Ascending aorta (tissue), 2 donors: ENCODE results near the gene TMEM176B. TPM values are rescaled to one million over a fixed set of nuclear protein-coding genes. Genes with fewer than 3 reads are reported as not detected.

ENCODE experiments used
- DNase-seq, 2 donors: peaks; one replicate each; pipeline ENCODE4 v3.0.0-alpha.2; 2019; ENCODE audit warnings: low spot score in 2 of 2
- H3K27ac ChIP-seq, 2 donors: fragments of 200-600 bp; sonication (generic); one replicate each; pipeline ENCODE4 v1.5.1; 2016 to 2017; ENCODE audit warnings: mild to moderate bottlenecking in 1 of 2
- H3K27me3 ChIP-seq: fragments of 200-600 bp; sonication (generic); one replicate; pipeline ENCODE4 v1.5.1; 2017
- H3K36me3 ChIP-seq, 2 donors: fragments of 200-600 bp; sonication (generic); one replicate each; pipeline ENCODE4 v1.5.1; 2016
- H3K4me1 ChIP-seq, 2 donors: fragments of 200-600 bp; sonication (generic); one replicate each; pipeline ENCODE4 v1.5.1; 2016 to 2017; ENCODE audit warnings: mild to moderate bottlenecking in 1 of 2
- H3K4me3 ChIP-seq, 2 donors: fragments of 200-600 bp; sonication (generic); one replicate each; pipeline ENCODE4 v1.5.1; 2016 to 2017; ENCODE audit warnings: mild to moderate bottlenecking in 1 of 2
- H3K9me3 ChIP-seq, 2 donors: fragments of 200-600 bp; sonication (generic); one replicate each; pipeline ENCODE4 v1.5.1; 2016
- CTCF ChIP-seq, 3 experiments: fragments of 200-600 bp in 2 of 3; fragments of 450-650 bp in 1 of 3; sonication (generic) in 2 of 3; IDR thresholded peaks; one replicate each; pipeline ENCODE4 v1.5.1; 2016 to 2019; ENCODE audit warnings: antibody characterized with exemption in 3 of 3, mild to moderate bottlenecking in 1 of 3, moderate library complexity in 1 of 3
- intact Hi-C: fragments of 100-400 bp; cut with DNase I; formaldehyde crosslinking; loops from one replicate; pipeline ENCODE4 v1.15.1; 2023
- total RNA-seq: library from RNA; depleted of rRNA; stranded (reverse); fragments of >200 nt; gene quantifications from one replicate; pipeline ENCODE4 v1.1.0, GENCODE V29; 2016

Gene TMEM176B
- total RNA-seq, 1 donor from 2014 or later = 42.5 TPM

- DNase-seq = no peak
- TF ChIP-seq CTCF (IDR thresholded peaks at IDR 0.05) = no peak
- Histone ChIP-seq H3K36me3 (no peaks in the 10 kb centered on the region), H3K4me3 (no peak overlapping the region), H3K4me1 (no peaks in the 10 kb centered on the region), H3K27me3 (no peaks in the 10 kb centered on the region), H3K27ac (no peak overlapping the region), H3K9me3 (no peaks in the 10 kb centered on the region)
- intact Hi-C loops = no loop called here
These were observed 46.3 kb upstream of the TMEM176B start for GRCh38 chr7:150846291-150847115.

GRCh38 chr7:150845421-150845861 is 45.3 kb upstream of the TMEM176B start:
- Histone ChIP-seq H3K36me3 (no peaks in the 10 kb centered on the region), H3K27me3 (no peaks in the 10 kb centered on the region), H3K9me3 (no peaks in the 10 kb centered on the region), H3K27ac (no peak overlapping the region), H3K4me3 (no peak overlapping the region), H3K4me1 (no peaks in the 10 kb centered on the region)
- intact Hi-C loops = no loop called here
- no peak for TF ChIP-seq CTCF (IDR thresholded peaks at IDR 0.05)
- no peak for DNase-seq

GRCh38 chr7:150842716-150843115 is 42.6 kb upstream of the TMEM176B start:
- DNase-seq = no peak
- intact Hi-C loops = no loop called here
- Histone ChIP-seq H3K4me1 (no peaks in the 10 kb centered on the region), H3K4me3 (no peak overlapping the region), H3K36me3 (no peaks in the 10 kb centered on the region), H3K9me3 (no peaks in the 10 kb centered on the region), H3K27ac (no peak overlapping the region), H3K27me3 (no peaks in the 10 kb centered on the region)
- no peak for TF ChIP-seq CTCF (IDR thresholded peaks at IDR 0.05)

DNA sequence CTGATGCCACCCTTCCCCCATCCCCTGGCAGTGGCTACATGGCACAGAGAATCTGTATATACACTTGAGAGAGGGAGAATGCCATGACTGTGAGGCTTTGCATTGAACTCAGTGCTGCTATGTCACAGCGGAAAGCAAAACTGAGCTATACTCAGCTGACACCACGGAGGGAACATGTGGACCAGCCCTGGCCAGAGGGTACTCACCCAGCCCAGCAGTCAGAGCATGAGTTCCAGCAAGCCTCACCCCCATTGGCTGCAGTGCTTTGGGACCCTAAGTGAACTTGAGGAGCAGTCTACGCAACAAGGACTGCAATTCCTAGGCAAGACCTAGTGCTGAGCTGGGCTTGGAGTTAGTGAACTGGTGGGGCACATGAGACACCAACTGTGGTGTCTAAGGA is 41.9 kb upstream of the TMEM176B start:
- no peak for TF ChIP-seq CTCF (IDR thresholded peaks at IDR 0.05)
- intact Hi-C loops = no loop called here
- Histone ChIP-seq H3K9me3 (no peaks in the 10 kb centered on the region), H3K27ac (no peak overlapping the region), H3K36me3 (no peaks in the 10 kb centered on the region), H3K4me3 (no peak overlapping the region), H3K4me1 (no peaks in the 10 kb centered on the region), H3K27me3 (no peaks in the 10 kb centered on the region)
- DNase-seq = no peak

DNA sequence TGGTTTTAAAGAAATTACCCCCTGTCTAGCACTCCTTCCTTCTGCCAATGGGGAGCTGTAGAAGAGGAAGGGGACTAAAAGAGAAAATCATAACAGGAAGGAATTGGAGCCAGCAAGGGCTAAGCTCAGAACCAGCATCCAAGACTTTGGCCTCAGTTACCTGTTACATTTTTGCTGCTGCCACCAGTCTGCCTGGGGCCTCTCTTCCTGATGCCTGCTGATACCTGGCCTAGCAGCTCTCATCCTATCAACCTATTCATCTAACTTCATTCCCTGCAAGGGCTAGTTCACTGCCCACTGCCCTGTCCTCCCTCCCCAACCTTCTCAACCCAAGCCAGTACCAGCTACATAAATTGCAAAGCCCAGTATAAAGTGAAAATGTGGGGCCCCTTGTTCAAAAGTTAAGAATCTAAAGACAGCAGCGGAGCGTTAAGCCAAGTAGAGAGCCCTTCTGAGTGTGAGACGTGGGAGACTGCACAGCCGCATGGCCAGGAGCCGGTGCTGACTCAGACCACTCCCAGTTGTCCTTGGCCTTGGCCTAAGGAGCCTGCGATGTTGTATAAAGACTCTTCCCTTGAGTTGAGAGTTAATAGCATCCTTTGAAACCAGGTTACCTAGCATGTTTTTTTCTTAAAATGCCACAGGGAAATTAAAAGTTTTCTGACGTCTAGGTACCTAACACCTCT is 38.9 kb upstream of the TMEM176B start:
- intact Hi-C loops = no loop called here
- Histone ChIP-seq H3K9me3 (no peaks in the 10 kb centered on the region), H3K4me3 (no peak overlapping the region), H3K27ac (no peak overlapping the region), H3K27me3 (no peaks in the 10 kb centered on the region), H3K36me3 (no peaks in the 10 kb centered on the region), H3K4me1 (no peaks in the 10 kb centered on the region)
- no peak for DNase-seq
- no peak for TF ChIP-seq CTCF (IDR thresholded peaks at IDR 0.05)
